ENCODE measurements around the gene PDE4D. TPM values are rescaled to one million over a fixed set of nuclear protein-coding genes. Genes with fewer than 3 reads are reported as not detected.
"Not testable (repeated sequence)": the region's sequence is repeated elsewhere in the genome, so short reads cannot be mapped to it uniquely, and the experiment has no call there.

The PDE4D gene
- total RNA-seq, 1 donor from 2014 or later, result 35.1 TPM

DNA sequence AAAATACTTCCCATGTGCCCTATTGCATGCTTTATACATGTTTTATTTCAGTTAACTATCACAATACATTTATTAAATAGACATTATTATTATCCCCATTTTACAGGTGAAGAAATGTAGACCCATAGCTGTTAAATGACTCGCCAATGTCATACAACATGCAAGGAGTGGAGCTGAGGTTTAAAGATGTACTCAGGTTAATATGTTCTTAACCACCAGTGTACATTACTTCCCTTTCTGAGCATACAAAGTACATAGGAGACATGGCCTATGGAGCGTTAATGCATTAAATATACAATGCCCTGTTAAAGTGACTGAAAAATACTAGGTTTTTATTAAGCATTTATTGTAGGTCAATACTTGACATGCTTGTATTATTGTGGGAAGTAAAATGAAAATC lies 407.0 kb downstream of the PDE4D start:
- DNase-seq, result no peak
- no peak for ATAC-seq
- intact Hi-C loops (cut with micrococcal nuclease), result no loop called here

GRCh38 chr5:59485629-59486439 lies 407.7 kb downstream of the PDE4D start:
- intact Hi-C loops (cut with micrococcal nuclease), result no loop called here
- no peak for ATAC-seq
- DNase-seq, result no peak

DNA sequence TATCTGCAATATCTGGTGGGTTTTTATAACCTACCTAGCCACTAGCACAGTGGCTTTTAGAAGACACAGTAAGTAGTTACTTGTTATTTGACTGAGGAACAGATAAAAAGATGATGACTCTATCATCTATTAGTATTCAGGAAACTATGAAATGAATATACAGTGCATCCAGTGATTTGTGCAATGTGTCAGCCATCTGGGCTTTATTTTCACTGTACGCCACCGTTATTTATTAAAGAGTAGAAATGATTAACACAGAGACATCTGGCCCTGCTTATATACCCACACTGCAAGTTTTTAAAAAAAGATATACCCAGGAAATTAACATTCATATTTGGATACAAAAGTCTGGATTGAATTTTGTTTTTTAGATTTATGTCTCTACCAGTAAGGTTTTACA lies 408.4 kb downstream of the PDE4D start:
- ATAC-seq (no peak), DNase-seq (no peak)
- intact Hi-C loops (cut with micrococcal nuclease), result no loop called here

DNA sequence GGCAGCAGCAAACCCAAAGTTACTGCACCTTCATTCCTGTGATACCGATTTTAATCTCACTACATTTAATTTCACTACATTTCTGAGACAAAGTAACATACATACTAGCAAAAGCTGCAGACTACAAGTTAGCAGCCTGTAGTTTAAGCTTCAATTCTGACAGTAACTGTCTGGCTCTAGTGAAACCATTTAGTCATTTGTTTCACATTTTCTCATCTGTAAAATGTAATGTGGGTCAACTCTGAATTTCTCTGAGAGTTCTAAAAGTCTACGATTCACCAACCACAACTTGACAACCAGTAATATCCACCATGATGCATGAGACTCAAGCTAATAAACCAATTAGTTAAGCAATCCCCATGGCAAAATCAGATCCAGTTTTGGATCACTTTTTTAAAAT lies 408.9 kb downstream of the PDE4D start:
- DNase-seq, result no peak
- no peak for ATAC-seq
- intact Hi-C loops (cut with micrococcal nuclease), result no loop called here

DNA sequence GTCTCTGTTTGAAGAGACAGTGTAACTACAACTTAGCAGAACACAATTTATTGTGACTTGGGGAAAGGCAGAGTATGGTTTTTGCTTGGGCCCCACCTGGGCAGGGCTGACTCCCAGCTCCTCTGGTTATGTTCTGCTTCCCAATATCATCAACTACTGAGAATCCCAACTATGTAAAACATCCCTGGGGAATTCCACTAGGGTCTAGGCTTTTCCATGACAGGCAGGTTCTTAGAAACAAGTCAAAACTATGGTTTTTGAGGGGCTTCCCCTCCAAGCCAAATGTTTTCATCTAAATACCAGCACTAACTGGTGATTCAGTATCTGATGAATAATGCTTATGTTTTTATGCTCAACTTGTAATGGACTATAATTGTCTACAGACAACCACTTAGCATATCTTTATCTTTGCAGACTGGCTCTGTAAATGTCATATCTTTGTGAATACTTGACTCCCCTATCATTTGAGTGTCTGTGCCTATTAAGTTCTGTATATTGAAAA lies 409.5 kb downstream of the PDE4D start:
- ATAC-seq (no peak), DNase-seq (no peak)
- intact Hi-C loops (cut with micrococcal nuclease), result no loop called here

DNA sequence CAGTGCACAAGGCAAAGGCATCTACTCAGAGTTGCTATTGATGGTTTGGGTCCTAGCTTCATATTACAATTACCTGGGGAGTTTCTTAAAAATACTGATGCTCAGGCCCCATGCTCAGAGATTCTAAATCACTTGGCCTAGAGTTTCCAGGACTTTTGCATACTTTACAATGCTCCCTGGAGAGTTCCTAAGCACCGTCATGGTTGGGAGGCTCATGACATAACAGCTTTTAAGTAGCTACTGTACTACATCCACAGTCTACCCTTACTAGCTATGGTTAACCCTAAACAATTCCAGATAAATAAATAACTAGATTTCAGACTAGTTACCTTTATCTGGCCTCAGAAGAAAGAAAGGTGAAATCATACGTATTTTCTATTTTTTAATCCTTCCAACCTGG lies 414.4 kb downstream of the PDE4D start:
- intact Hi-C loops (cut with micrococcal nuclease), result no loop called here
- DNase-seq (no peak), ATAC-seq (no peak)

DNA sequence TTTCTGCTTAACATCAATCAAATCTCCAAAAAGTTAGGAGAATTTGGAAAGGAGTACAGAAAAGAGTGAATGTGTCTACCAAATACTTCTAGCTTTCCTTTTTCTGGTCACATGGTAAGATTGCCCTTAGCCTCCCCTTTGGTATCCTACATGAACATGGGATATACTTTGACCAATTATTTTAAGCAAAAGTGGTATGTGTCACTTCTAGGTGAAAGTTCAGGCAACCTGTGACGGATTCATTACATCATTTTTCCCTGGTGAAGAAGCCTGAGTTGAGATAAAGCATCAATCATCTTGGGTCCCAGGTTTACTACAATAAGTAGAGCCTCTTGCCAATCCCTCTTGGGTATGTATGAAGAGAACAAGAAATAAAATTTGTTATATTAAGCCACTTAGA lies 419.2 kb downstream of the PDE4D start:
- DNase-seq (no peak), ATAC-seq (no peak)
- intact Hi-C loops (cut with micrococcal nuclease), result no loop called here

GRCh38 chr5:59473611-59474010 lies 419.9 kb downstream of the PDE4D start:
- intact Hi-C loops (cut with micrococcal nuclease), result no loop called here
- no peak for DNase-seq
- ATAC-seq, result no peak

- ATAC-seq (no peak), DNase-seq (no peak)
- intact Hi-C loops (cut with micrococcal nuclease), result no loop called here
Measured at GRCh38 chr5:59471463-59471862, 422.1 kb downstream of the PDE4D start.

DNA sequence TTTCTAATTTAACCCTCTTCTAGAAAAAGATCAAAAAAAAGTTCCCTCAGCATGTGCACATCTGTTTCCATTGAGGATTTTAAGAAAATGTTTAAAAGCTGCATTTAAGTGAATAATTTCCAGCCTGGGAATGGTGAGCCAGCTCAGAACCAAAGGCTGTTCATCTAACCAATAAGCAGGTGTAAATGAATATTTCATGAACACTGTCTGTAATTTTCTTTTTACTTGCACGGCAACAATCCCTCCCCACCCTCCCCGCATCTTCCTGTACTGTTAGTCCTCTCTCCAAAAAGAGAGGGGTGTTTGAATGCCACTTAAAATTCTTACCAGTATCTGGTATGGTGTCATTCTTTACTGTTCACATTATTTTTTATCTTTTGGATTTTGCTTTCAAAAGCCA lies 425.6 kb downstream of the PDE4D start:
- intact Hi-C loops (cut with micrococcal nuclease), result no loop called here
- ATAC-seq (no peak), DNase-seq (no peak)

GRCh38 chr5:59466271-59466670 lies 427.3 kb downstream of the PDE4D start:
- intact Hi-C loops (cut with micrococcal nuclease), result no loop called here
- DNase-seq, result no peak
- no peak for ATAC-seq

DNA sequence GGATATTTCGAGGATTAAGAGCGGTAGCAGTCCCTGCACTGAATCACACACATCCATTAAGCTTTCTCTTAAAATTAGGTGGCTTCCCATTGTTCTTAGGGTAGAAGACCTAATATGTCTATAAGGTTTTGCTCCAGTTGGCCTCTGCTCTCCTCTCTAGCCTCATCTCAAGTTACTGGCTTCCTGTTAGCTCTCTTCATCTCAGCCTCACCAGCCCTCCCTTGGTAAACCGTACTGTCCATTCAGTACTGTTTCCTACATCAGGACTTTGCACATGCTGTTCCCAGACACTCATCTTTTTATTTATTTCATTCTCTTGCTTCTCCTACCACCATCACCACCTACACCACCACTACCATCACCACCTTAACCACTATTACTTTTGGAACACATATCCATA lies 428.6 kb downstream of the PDE4D start:
- DNase-seq (no peak), ATAC-seq (no peak)
- intact Hi-C loops (cut with micrococcal nuclease), result no loop called here

- intact Hi-C loops (cut with micrococcal nuclease); ATAC-seq; DNase-seq: not testable (repeated sequence)
Measured at GRCh38 chr5:59463618-59464166, 429.8 kb downstream of the PDE4D start.

DNA sequence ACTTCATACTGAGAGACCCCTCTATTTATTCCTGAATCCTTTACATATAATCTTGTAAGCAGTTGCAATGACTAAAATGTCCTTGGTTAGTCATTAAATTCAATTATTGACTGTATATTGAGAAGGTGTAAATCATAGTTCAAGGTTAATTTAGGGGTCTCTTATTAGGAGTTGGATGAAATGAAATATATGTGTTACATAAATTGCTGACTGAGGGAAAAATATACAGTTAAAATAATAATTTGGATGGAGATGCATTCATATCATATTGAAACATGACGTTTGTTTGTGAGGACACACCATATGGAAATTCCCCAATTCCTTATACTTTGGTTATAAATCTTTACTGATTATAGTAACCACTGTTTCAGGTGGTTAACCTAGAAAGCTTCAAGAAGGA lies 430.6 kb downstream of the PDE4D start:
- ATAC-seq (no peak), DNase-seq (no peak)
- intact Hi-C loops (cut with micrococcal nuclease), result no loop called here

- intact Hi-C loops (cut with micrococcal nuclease), result no loop called here
- ATAC-seq (peak; percentile 61), DNase-seq (no peak)
Measured at GRCh38 chr5:59460368-59461153, 433.0 kb downstream of the PDE4D start.

GRCh38 chr5:59458966-59459729 lies 434.4 kb downstream of the PDE4D start:
- DNase-seq, result no peak
- no peak for ATAC-seq
- intact Hi-C loops (cut with micrococcal nuclease), result no loop called here

DNA sequence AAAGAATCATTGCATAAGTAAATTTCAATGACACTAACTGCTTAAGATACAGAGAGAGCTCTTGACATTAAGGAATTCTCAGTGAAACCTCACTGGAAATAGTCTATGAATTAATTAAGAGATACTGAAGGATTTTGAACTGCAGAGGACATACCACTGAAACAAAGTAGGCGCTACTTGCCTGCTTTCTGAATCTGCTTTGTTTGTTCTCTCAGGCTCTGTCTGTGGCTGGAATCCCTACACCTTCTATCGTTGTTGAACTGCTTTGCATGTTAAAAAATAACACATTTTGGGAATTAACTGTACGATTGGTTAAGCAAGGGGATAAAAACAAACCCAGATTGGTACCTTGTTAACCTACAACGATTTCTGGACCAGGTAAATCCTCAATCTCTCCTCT lies 435.2 kb downstream of the PDE4D start:
- DNase-seq, result no peak
- intact Hi-C loops (cut with micrococcal nuclease), result no loop called here
- no peak for ATAC-seq

GRCh38 chr5:59449905-59450644 lies 443.5 kb downstream of the PDE4D start:
- intact Hi-C loops (cut with micrococcal nuclease), result no loop called here
- ATAC-seq, result no peak
- DNase-seq, result no peak

DNA sequence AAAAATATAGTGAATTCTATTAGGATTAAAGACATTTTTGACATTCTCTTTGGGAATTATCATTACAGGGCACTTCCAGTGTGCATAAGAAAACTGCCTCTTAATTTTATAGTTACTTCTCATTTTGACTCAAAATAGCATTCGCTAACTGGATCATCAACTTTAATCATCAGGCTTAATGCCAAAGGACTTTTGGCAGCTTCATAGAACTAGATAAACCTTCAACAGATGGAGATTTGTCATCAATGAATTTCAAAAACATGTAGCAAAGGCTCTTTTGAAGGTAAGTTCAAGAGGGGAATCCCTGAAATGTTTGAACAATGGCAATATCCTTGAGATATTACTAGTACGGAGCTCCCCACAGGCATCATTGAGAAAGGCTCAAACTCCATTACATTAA lies 447.2 kb downstream of the PDE4D start:
- intact Hi-C loops (cut with micrococcal nuclease), result no loop called here
- no peak for ATAC-seq
- DNase-seq, result no peak

Data from left ventricle myocardium superior (tissue), 1 donor.